ENCODE results near the gene PLEKHA7.

Gene PLEKHA7

GRCh38 chr11:16816358-16817270, 197.6 kb downstream of the PLEKHA7 start:
- DNase-seq = no peak
- TF ChIP-seq POLR2A (IDR thresholded peaks at IDR 0.05; ENCODE audit: low read length) = no peak
- TF ChIP-seq GATA1 (IDR thresholded peaks at IDR 0.05; ENCODE audit: low read depth, low read length) = no peak

GRCh38 chr11:16815047-16815767, 199.0 kb downstream of the PLEKHA7 start:
- TF ChIP-seq GATA1 (IDR thresholded peaks at IDR 0.05; ENCODE audit: low read depth, low read length) (no peak), POLR2A (IDR thresholded peaks at IDR 0.05; ENCODE audit: low read length) (no peak)
- DNase-seq = no peak

GRCh38 chr11:16814410-16815046, 199.7 kb downstream of the PLEKHA7 start:
- TF ChIP-seq GATA1 (IDR thresholded peaks at IDR 0.05; ENCODE audit: low read depth, low read length) (no peak), POLR2A (IDR thresholded peaks at IDR 0.05; ENCODE audit: low read length) (no peak)
- no peak for DNase-seq

- DNase-seq = no peak
- TF ChIP-seq GATA1 (IDR thresholded peaks at IDR 0.05; ENCODE audit: low read depth, low read length) (no peak), POLR2A (IDR thresholded peaks at IDR 0.05; ENCODE audit: low read length) (no peak)
Measured at GRCh38 chr11:16813126-16813525, 201.1 kb downstream of the PLEKHA7 start.

GRCh38 chr11:16812274-16812673, 201.9 kb downstream of the PLEKHA7 start:
- DNase-seq = no peak
- TF ChIP-seq POLR2A (IDR thresholded peaks at IDR 0.05; ENCODE audit: low read length) (no peak), GATA1 (IDR thresholded peaks at IDR 0.05; ENCODE audit: low read depth, low read length) (no peak)

- TF ChIP-seq POLR2A (IDR thresholded peaks at IDR 0.05; ENCODE audit: low read length) (no peak), GATA1 (IDR thresholded peaks at IDR 0.05; ENCODE audit: low read depth, low read length) (no peak)
Measured at GRCh38 chr11:16811136-16812020, 202.8 kb downstream of the PLEKHA7 start.

GRCh38 chr11:16809886-16810668, 204.1 kb downstream of the PLEKHA7 start:
- TF ChIP-seq GATA1 (IDR thresholded peaks at IDR 0.05; ENCODE audit: low read depth, low read length) (no peak), POLR2A (IDR thresholded peaks at IDR 0.05; ENCODE audit: low read length) (no peak)
- DNase-seq = no peak

More at GRCh38 chr11:16811136-16812020, 202.8 kb downstream of the PLEKHA7 start:
- no peak for DNase-seq

GRCh38 chr11:16807306-16807705, 206.9 kb downstream of the PLEKHA7 start:
- TF ChIP-seq GATA1 (IDR thresholded peaks at IDR 0.05; ENCODE audit: low read depth, low read length) (no peak), POLR2A (IDR thresholded peaks at IDR 0.05; ENCODE audit: low read length) (no peak)
- DNase-seq = no peak

- TF ChIP-seq POLR2A (IDR thresholded peaks at IDR 0.05; ENCODE audit: low read length) (no peak), GATA1 (IDR thresholded peaks at IDR 0.05; ENCODE audit: low read depth, low read length) (no peak)
- DNase-seq = no peak
Measured at GRCh38 chr11:16806791-16807190, 207.4 kb downstream of the PLEKHA7 start.

GRCh38 chr11:16805938-16806337, 208.3 kb downstream of the PLEKHA7 start:
- TF ChIP-seq POLR2A (IDR thresholded peaks at IDR 0.05; ENCODE audit: low read length) (no peak), GATA1 (IDR thresholded peaks at IDR 0.05; ENCODE audit: low read depth, low read length) (no peak)
- DNase-seq = no peak

- no peak for DNase-seq
- no peak for TF ChIP-seq GATA1 (IDR thresholded peaks at IDR 0.05; ENCODE audit: low read depth, low read length)
- no peak for TF ChIP-seq POLR2A (IDR thresholded peaks at IDR 0.05; ENCODE audit: low read length)
Measured at GRCh38 chr11:16804104-16804947, 209.9 kb downstream of the PLEKHA7 start.
